Dedifferentiated amniotic fluid mesenchymal stem cell (primary cell): ENCODE results near the gene DMRT3.

Experiments
- DNase-seq: peaks from one replicate; pipeline ENCODE4 v3.0.0-alpha.2; 2016; ENCODE audit errors: extremely low spot score

The DMRT3 gene

GRCh38 chr9:970151-970996, 6.1 kb upstream of the DMRT3 start:
- no peak for DNase-seq

- no peak for DNase-seq
Observed at GRCh38 chr9:971901-972500, 4.5 kb upstream of the DMRT3 start.

DNA sequence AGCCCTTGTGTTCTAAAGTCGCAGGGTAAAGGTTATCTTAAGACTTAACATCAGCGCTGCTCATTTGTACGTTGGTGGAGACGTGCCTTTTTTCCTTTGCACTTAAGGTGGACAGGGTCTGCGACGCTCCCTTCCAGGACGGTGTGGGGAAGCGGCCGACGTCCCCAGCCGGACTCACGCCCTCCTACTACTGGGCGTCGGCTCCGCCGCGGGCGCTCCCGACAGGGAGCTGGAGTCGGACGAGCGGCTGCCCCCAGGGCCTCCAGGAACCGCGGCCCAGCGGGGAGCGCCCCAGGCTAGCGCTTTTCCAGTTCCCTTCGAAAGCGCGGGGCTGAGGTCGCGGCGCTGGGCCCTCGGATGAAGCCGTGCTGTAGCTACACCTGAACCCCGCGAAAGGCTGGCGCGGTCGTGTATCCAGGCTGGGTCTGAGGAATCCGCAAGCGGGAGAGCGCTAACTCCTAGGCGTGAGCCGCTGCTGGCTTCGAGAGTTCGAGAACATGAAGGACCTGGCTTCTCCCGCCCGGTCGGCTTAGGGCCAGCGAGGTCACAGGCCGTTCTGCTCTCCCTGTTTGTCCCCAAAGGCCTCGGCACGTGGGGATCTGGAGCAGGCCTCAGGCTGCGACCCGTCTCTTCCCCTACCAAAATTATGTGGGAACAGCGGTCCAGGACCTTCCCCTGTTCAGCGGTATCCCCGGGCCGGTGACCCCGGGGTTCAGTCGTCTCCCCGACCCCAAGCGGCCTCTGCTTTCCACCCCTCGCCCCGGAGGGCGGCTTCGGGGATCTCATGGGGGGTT, 3.8 kb upstream of the DMRT3 start:
- DNase-seq, result no peak

DNA sequence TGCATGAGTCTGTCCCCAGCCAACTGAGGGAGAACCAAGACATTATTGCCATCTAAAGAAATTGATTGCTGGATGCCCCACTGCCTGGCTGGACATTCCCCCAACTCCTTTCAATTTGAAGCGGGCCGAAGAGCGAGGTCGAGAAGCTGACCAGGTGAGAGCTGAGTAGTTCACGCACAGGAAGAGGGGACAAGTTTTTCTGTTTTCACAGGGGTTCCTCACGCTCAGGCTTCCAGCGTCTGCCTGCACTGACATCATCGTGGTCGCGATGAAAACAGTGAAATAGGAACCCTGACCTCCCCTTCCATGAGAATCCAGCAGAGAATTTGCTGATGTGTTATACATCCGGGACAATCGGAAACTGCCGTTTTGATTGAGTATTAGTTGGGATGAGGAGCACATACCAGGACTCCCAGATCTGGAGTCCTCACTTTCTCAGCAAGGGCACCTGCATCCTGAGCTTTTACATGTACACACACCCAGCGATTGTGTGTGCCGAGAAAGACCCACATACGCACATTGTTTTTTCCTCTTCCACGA, 3.1 kb upstream of the DMRT3 start:
- DNase-seq, result no peak

DNA sequence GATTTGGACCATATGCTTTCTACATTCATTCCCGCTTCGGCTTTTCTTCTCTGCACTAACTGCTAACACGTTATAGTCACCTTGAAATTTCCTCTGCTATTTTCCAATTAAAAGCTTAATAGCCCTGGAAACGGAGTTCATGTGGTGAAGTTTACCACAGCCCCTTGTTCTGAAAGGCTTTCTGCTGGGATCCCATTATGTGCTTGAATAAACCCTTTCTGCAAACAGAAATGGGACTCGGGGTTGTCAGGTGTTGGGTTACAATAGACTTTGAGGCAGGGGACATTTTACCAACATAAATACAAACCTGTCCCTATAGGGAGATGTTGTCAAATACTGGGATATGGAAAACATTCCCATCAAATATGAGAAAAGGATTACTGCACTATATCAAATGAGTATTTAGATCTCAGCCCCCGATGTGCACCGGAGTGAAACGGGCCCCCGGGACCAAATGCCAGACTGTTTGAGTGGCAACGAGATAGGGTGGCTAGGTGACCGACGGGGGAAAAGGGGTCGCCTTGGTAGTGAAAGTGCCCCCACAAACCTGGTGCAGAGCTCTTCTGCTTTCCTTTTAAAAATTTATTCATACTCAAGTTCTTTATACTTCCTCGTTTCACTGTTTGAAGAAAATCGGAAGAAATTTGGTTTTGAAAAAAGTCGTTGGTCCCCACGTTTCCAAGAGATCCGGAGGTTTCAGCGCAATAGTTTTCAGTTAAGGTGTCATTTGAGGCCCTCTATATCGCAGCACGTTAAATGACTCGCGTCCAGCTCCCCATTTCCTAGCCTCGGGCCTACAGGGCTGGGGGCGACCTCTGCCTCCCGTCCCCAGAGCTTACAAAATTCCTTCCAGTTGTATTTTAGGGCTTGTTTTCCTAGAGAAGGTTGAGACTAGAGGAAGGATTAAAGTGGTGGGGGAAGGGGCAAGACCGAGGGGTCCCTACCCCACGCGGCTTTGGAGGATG, 2.1 kb upstream of the DMRT3 start:
- no peak for DNase-seq

DNA sequence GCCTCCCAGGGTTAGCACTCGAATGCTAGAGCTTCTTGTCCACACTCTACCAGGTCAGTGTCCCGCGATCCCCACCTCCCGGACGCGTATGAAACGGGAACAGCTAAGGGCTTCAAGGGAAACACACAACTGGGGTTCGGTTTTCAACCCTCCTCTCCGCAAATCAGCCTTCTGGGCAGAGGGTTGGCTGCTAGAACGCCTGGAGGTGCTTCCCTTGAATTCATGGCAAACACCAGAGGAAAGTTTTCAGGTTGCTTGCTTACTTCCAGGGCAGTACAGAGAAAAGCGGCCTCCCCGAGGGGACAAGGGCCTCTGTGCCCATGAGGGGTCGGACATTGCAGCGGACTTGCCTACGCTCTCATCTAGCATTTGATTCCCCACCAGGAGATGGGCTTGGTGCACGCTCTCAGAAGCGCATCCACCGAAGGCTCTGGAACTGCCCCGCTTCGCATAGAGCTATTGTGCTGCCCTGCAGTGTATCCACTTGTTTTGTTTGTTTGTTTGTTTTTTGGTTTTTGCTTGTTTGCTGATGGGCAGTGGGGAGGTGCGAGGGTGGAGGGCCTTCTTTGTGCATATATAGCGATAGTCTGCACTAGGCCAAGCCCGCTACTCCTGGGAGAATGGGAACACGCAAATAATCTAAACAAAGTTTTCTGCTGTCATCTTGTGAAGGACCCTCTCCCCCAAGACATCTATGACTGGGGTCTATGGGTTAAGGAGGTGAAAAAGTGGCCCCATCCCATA, 1.3 kb upstream of the DMRT3 start:
- no peak for DNase-seq

DNA sequence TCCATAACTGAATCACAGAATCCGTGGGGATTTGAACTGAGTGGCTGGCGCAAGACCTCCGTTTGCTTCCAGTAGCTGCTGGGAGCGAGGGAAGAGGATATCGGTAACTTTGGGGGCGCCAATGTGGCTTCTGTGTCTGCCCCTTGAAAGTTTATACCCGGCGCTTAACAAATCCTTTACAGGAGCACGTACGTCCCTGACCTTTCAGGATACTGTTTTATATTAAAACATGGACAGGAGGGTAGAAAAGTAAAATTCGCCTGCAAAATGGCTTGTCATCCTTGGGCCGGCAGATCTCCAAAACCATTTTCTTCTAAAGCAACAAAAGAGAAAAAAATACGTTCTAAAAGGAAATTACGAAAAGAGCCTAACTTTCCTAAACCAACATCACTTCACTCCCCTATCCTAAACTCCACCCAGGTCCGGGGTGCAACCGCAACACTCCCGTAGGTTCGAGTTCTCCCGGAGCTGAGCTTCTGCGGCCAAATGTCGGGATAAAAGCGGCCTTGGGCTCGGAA, 656 bp upstream of the DMRT3 start:
- DNase-seq, result no peak

DNA sequence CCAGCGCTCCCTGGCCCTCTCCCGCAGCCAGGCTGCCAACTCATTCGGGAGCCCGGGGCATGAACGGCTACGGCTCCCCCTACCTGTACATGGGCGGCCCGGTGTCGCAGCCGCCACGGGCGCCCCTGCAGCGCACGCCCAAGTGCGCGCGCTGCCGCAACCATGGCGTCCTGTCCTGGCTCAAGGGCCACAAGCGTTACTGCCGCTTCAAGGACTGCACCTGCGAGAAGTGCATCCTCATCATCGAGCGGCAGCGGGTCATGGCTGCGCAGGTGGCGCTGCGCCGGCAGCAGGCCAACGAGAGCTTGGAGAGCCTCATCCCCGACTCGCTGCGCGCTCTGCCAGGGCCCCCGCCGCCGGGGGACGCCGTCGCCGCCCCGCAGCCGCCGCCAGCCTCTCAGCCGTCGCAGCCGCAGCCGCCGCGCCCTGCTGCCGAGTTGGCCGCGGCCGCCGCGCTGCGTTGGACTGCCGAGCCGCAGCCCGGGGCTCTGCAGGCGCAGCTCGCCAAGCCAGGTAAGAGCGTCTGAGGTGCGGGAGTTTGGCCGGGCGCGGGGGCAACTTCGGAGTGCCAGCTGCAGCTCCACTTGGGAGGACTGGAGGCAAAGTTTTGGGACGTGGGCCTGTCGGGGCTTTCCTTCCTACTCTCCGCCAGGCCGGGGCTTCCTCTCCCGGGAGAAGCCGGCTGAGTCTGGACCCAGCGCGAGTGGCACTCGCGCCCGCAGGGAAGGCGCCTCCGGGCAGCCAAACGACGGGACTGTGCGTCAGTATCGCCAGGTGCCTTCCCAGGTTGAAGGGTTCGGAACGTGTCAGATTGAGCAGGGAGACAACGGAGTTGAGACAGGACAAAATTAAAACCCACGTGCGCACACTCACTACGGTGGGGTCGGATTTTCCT, 735 bp downstream of the DMRT3 start:
- DNase-seq, result no peak

- DNase-seq, result no peak
Observed at GRCh38 chr9:977838-978830, 1.7 kb downstream of the DMRT3 start.

DNA sequence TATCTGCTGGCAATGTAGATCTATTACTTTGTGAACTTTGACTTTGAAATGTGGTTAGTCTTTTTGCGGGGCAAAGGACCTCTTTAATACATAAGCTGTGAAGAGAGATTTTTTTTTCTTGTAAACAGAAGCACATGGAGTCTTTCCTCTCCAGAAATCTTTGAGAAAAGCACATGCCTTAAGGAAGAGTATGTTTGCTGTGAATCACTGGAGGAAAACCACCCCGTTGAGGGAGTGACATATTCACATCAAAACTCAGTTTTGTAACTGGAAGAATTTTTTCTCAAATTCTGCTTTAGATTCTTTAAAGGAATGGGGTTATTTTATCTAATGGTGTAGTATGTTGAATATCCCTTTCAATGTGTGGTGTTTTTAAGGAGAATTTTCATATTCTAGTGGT, 3.5 kb downstream of the DMRT3 start:
- DNase-seq, result no peak

GRCh38 chr9:980640-981039, 4.2 kb downstream of the DMRT3 start:
- no peak for DNase-seq

DNA sequence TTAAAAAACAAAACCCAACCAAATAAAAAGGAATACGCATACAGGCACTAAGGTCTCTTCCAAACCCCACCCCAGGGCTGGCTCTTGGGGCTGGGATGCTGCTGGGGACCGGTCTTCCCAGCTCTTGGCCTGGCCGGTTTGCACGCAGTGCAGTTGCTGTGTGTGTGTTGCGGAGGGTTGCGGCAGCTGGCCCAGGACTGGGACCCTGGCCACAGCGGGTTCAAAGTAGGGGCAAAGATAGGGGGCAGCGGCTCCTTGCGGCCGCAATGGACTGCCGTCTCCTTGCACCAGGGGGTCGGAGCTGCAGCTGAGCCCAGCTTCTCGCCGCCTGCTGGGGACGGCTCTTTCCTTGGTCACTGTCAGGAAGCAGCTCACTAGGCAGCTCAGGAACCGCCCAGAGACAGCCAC, 5.0 kb downstream of the DMRT3 start:
- DNase-seq, result no peak

GRCh38 chr9:982394-983230, 6.2 kb downstream of the DMRT3 start:
- DNase-seq, result no peak

GRCh38 chr9:994005-994404, 17.6 kb downstream of the DMRT3 start:
- DNase-seq, result no peak

DNA sequence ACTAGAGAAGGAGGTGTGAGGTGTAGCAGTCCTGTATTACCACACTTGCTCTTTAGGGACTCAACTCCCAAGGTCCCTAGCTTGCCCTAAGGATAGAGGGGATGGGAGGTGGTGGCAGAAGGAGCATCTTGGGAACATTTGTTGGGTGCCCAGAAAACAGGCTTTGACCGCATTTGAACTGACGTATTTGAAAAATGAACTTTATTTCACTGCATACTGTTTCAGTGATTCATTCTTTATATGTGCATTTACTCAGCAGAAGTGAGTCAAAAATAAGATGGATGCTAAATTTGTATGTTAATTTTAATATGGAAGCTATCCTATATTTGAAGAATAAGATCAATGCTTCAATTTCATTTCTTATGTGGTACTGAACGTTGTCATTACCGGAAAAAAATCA, 18.7 kb downstream of the DMRT3 start:
- no peak for DNase-seq

DNA sequence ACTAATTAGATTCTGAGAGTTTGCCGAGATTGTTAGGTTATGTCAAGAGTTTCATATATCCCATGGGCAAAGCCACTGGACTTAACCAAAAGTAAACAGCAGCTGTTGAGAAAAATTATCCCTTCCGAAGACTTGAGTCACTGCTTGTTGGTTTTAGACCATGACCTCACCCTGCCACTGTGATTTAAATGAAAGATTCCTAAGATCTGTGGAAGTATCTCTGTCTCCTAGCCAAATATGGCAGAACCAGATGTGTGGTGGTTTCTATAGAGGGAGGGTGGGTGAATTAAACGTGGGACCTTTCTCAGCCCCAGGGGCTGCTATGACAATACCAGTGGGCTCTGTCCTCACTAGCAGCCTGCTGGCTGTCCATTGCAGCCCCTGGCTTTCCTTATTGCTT, 19.3 kb downstream of the DMRT3 start:
- peak; percentile 27 for DNase-seq
